ENCODE measurements around the gene ZNF324.
"Not testable (repeated sequence)": the region's sequence is repeated elsewhere in the genome, so short reads cannot be mapped to it uniquely, and the experiment has no call there.

DNA sequence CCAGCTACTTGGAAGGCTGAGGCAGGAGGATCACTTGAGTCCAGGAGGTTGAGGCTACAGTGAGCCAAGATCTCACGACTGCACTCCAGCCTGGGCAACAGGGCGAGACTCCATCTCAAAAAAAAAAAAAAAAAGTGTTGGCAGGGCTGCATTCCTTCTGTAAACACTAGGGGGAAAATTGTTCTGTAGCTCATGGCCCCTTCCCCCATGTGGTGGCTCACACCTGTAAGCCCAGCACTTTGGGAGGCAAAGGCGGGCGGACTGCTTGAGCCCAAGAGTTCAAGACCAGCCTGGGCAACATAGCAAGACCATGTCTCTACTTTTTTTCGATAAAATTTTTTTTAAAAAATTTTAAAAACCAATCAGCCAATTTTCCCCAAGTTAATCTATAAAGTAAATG, 17.5 kb downstream of the ZNF324 start:
- TF ChIP-seq, protein P1, sequence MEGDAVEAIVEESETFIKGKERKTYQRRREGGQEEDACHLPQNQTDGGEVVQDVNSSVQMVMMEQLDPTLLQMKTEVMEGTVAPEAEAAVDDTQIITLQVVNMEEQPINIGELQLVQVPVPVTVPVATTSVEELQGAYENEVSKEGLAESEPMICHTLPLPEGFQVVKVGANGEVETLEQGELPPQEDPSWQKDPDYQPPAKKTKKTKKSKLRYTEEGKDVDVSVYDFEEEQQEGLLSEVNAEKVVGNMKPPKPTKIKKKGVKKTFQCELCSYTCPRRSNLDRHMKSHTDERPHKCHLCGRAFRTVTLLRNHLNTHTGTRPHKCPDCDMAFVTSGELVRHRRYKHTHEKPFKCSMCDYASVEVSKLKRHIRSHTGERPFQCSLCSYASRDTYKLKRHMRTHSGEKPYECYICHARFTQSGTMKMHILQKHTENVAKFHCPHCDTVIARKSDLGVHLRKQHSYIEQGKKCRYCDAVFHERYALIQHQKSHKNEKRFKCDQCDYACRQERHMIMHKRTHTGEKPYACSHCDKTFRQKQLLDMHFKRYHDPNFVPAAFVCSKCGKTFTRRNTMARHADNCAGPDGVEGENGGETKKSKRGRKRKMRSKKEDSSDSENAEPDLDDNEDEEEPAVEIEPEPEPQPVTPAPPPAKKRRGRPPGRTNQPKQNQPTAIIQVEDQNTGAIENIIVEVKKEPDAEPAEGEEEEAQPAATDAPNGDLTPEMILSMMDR (IDR thresholded peaks at IDR 0.05): not testable (repeated sequence)
- TF ChIP-seq POLR2AphosphoS5, POLR2A, EP300 (IDR thresholded peaks at IDR 0.05): not testable (repeated sequence)
